GM12864 (cell line): ENCODE results near the gene LRRK2.

Experiments
- DNase-seq: peaks from one replicate; pipeline ENCODE4 v3.0.0-alpha.2; 2011; ENCODE audit warnings: low read depth
- H3K4me3 ChIP-seq: 2 replicates; pipeline ENCODE4 v1.5.1; 2011; ENCODE audit warnings: mild to moderate bottlenecking, low read depth, low read length, control low read depth
- CTCF ChIP-seq: IDR thresholded peaks from 2 replicates; pipeline ENCODE4 v1.5.1; 2011; ENCODE audit warnings: low read depth, mild to moderate bottlenecking, moderate library complexity, low read length, control low read depth, inconsistent platforms; ENCODE audit errors: missing control alignments

Gene LRRK2

GRCh38 chr12:40258371-40258770 is 33.6 kb downstream of the LRRK2 start:
- no peak for DNase-seq
- H3K4me3 ChIP-seq = no peak overlapping the region
- no peak for TF ChIP-seq CTCF

GRCh38 chr12:40261937-40262336 is 37.1 kb downstream of the LRRK2 start:
- DNase-seq = no peak
- no peak for TF ChIP-seq CTCF
- no peak overlapping the region for H3K4me3 ChIP-seq

GRCh38 chr12:40262657-40263056 is 37.9 kb downstream of the LRRK2 start:
- no peak overlapping the region for H3K4me3 ChIP-seq
- DNase-seq = peak; percentile 15
- TF ChIP-seq CTCF = no peak

- TF ChIP-seq CTCF = no peak
- no peak overlapping the region for H3K4me3 ChIP-seq
- DNase-seq = no peak
Measured at GRCh38 chr12:40263616-40264409, 39.0 kb downstream of the LRRK2 start.

DNA sequence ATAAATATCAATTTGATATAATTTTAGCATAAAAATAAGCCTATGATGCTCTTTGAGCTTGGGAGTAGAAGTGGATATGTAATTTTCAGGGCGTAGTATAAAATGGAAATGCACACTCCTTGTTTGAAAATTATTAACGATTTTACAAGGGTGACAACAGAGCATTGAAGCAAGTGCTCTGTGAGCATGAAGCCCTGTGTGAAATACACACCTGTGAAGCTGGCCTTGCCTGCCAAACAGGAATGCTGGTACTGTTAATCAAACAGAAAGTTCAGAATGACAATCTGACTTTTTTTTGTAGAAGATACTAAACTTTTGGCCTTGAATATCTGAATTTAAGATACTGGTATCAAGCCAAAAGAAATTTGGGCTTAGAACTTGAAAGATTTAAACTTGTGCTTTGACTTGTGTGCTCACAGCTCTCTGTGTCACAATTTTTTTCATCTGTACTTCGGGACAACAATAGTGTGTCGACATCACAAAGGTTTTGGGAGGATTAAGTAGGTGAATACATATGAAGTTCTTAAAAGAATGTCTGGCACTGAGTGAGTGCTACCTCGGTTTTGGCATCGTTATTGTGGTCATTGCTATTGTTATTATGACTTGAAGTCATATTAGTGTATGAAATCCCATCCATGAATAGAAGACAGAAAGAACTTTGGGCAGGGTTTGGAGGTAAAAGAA is 47.3 kb downstream of the LRRK2 start:
- TF ChIP-seq CTCF = no peak
- no peak for DNase-seq

DNA sequence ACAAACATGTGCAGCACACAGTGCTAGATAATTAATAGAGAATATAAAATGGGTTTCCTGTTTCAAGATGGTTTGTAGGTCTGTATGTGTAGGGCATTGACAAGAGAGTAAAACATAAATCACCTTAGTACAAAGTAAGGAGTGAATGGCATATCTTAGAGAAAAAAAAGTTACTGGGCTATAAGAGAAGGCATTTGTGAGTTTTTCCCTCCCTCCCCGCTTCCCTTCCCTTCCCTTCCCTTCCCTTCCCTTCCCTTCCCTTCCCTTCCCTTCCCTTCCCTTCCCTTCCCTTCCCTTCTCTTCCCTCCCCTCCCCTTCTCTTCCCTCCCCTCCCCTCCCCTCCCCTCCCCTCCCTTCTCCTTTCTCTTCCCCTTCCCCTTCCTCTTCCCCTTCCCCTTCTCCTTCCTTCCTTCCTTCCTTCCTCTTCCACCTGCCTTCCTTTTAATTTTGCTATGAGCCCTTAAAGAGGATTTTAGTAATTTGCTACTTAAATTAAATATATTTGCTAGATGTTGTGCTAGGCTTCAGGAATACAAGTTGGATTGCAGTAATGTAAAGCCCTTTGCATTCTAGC is 57.1 kb downstream of the LRRK2 start:
- TF ChIP-seq CTCF = no peak
- no peak for DNase-seq
- H3K4me3 ChIP-seq = no peak overlapping the region

More for the DNA sequence above, 47.3 kb downstream of the LRRK2 start:
- no peak overlapping the region for H3K4me3 ChIP-seq
